ENCODE results near the gene FAM162B.

DNA sequence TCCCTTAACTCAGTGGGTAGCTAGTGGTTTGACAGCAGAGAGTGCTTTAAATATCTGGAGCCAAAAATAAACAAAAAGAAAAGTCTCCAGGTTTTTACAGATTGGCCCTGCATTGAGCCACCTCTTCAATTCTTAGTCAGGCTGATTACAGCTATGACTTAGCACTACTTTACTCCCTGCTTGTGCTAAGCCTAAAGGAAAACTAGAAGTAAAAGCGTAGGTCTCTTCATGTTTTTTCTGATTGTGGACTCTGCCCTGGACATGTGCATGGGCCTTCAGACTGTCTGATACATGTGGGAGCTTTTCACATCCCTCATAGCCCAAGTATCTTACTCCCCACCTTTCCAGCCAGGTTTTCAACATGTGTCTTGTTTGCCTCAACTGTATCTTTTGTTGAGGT lies 51.2 kb downstream of the FAM162B start:
- no peak for TF ChIP-seq TCF7L2 (IDR thresholded peaks at IDR 0.05; ENCODE audit: low read depth, low read length)
- TF ChIP-seq CTCF (IDR thresholded peaks at IDR 0.05): no peak
